ENCODE results near the gene OSCP1. TPM values are rescaled to one million over a fixed set of nuclear protein-coding genes. Genes with fewer than 3 reads are reported as not detected.

OSCP1 gene
- total and polyA plus RNA-seq, 2 experiments from 2014 or later: 2.2 to 2.6 TPM

DNA sequence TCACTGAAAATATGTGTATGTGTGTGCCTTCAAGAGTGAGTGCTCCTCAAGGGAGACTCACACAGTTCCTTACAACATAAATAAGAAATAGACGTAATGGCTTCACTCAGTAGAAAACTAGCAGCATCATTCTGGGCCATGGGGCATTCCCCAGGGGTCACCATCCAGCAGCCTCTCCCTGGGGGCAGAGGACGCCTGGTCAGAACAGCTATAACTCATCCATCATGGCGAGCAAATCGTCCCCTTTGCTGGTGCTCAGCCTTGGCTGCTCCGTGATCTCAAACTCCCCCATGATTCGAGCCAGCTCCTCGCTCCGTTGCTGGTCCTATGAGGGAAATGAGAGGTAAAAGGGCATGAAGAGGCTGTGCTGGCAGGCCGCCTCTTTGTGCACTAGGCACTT lies 32.3 kb downstream of the OSCP1 start:
- no peaks in the 10 kb centered on the region for H3K27me3 ChIP-seq (ENCODE audit: insufficient read depth)
- ATAC-seq (no peak), DNase-seq (ENCODE audit: low spot score) (no peak)
- Mint-ChIP-seq H3K4me3 (no peak overlapping the region), H3K36me3 (ENCODE audit: low read depth) (no peaks in the 10 kb centered on the region), H3K27ac (no peak overlapping the region), H3K4me1 (peaks cover 11% of the 10 kb centered on the region), H3K9me3 (no peaks in the 10 kb centered on the region), H3K27me3 (ENCODE audit: insufficient read depth, low read depth, poor library complexity) (peaks cover 5% of the 10 kb centered on the region)
- no peak for TF ChIP-seq STAT1 (IDR thresholded peaks at IDR 0.05; ENCODE audit: unreplicated experiment)
- no peak for TF ChIP-seq POLR2AphosphoS5 (IDR thresholded peaks at IDR 0.05; ENCODE audit: low read depth)
- TF ChIP-seq, protein P1, sequence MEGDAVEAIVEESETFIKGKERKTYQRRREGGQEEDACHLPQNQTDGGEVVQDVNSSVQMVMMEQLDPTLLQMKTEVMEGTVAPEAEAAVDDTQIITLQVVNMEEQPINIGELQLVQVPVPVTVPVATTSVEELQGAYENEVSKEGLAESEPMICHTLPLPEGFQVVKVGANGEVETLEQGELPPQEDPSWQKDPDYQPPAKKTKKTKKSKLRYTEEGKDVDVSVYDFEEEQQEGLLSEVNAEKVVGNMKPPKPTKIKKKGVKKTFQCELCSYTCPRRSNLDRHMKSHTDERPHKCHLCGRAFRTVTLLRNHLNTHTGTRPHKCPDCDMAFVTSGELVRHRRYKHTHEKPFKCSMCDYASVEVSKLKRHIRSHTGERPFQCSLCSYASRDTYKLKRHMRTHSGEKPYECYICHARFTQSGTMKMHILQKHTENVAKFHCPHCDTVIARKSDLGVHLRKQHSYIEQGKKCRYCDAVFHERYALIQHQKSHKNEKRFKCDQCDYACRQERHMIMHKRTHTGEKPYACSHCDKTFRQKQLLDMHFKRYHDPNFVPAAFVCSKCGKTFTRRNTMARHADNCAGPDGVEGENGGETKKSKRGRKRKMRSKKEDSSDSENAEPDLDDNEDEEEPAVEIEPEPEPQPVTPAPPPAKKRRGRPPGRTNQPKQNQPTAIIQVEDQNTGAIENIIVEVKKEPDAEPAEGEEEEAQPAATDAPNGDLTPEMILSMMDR (conservative IDR thresholded peaks at IDR 0.05; ENCODE audit: low read depth in 2 of 2): no peak
- no peak for TF ChIP-seq NANOG (IDR thresholded peaks at IDR 0.05; ENCODE audit: borderline replicate concordance)
- TF ChIP-seq ZNF462 (CRISPR knock-in tag; IDR thresholded peaks at IDR 0.05): no peak
- TF ChIP-seq, protein P2, sequence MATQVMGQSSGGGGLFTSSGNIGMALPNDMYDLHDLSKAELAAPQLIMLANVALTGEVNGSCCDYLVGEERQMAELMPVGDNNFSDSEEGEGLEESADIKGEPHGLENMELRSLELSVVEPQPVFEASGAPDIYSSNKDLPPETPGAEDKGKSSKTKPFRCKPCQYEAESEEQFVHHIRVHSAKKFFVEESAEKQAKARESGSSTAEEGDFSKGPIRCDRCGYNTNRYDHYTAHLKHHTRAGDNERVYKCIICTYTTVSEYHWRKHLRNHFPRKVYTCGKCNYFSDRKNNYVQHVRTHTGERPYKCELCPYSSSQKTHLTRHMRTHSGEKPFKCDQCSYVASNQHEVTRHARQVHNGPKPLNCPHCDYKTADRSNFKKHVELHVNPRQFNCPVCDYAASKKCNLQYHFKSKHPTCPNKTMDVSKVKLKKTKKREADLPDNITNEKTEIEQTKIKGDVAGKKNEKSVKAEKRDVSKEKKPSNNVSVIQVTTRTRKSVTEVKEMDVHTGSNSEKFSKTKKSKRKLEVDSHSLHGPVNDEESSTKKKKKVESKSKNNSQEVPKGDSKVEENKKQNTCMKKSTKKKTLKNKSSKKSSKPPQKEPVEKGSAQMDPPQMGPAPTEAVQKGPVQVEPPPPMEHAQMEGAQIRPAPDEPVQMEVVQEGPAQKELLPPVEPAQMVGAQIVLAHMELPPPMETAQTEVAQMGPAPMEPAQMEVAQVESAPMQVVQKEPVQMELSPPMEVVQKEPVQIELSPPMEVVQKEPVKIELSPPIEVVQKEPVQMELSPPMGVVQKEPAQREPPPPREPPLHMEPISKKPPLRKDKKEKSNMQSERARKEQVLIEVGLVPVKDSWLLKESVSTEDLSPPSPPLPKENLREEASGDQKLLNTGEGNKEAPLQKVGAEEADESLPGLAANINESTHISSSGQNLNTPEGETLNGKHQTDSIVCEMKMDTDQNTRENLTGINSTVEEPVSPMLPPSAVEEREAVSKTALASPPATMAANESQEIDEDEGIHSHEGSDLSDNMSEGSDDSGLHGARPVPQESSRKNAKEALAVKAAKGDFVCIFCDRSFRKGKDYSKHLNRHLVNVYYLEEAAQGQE (IDR thresholded peaks at IDR 0.05; ENCODE audit: unreplicated experiment): no peak
- no peak for TF ChIP-seq ZNF331 (CRISPR knock-in tag; IDR thresholded peaks at IDR 0.05; ENCODE audit: low read depth)
- no peak for TF ChIP-seq JUNB (IDR thresholded peaks at IDR 0.05; ENCODE audit: unreplicated experiment)
- TF ChIP-seq EZH2 (IDR thresholded peaks at IDR 0.05; ENCODE audit: low read depth, unreplicated experiment): no peak
- TF ChIP-seq ZNF114 (CRISPR knock-in tag; IDR thresholded peaks at IDR 0.05): no peak
- no peak for TF ChIP-seq ETS1 (IDR thresholded peaks at IDR 0.05)
- TF ChIP-seq EZH2phosphoT487 (IDR thresholded peaks at IDR 0.05; ENCODE audit: unreplicated experiment): no peak
- no peak for TF ChIP-seq CREB1 (CRISPR knock-in tag; IDR thresholded peaks at IDR 0.05; ENCODE audit: low read depth)
- no peaks in the 10 kb centered on the region for H4K20me1 ChIP-seq (replicated peaks; ENCODE audit: insufficient read depth)
- H3K36me3 ChIP-seq (ENCODE audit: insufficient read depth): no peaks in the 10 kb centered on the region
- no peak overlapping the region for H3K27ac ChIP-seq (ENCODE audit: low read depth)
- no peak overlapping the region for H3K4me3 ChIP-seq
- no peaks in the 10 kb centered on the region for H3K4me1 ChIP-seq (ENCODE audit: insufficient read depth)
- H3K79me2 ChIP-seq (replicated peaks; ENCODE audit: insufficient read depth): no peaks in the 10 kb centered on the region
- H2AFZ ChIP-seq: no peak overlapping the region
- H3F3A ChIP-seq (replicated peaks; ENCODE audit: low read depth): no peaks in the 10 kb centered on the region
- H3K4me2 ChIP-seq: no peak overlapping the region
- H3K9me2 ChIP-seq (ENCODE audit: insufficient read depth): no peaks in the 10 kb centered on the region
